Large intestine (tissue), 3 donors: ENCODE results near the gene TMEM94. TPM values are rescaled to one million over a fixed set of nuclear protein-coding genes. Genes with fewer than 3 reads are reported as not detected.

Experiments
- DNase-seq, 2 donors: peaks; one replicate each; pipeline versions ENCODE4 v3.0.0 to v3.0.0-alpha.2; 2013
- H3K27ac ChIP-seq: one replicate; pipeline ENCODE4 v1.5.1; 2013; ENCODE audit warnings: low read length
- H3K27me3 ChIP-seq: 2 replicates; pipeline ENCODE4 v1.6.1; 2013; ENCODE audit warnings: low read length; ENCODE audit not compliant: control insufficient read depth, insufficient read depth
- H3K36me3 ChIP-seq: 2 replicates; pipeline ENCODE4 v1.6.1; 2013; ENCODE audit warnings: low read length; ENCODE audit not compliant: control insufficient read depth, insufficient read depth
- H3K4me1 ChIP-seq: one replicate; pipeline ENCODE4 v1.6.1; 2013; ENCODE audit warnings: low read length; ENCODE audit not compliant: control insufficient read depth, insufficient read depth
- H3K4me3 ChIP-seq: one replicate; pipeline ENCODE4 v1.5.1; 2013; ENCODE audit warnings: low read length
- H3K9me3 ChIP-seq: one replicate; pipeline ENCODE4 v1.6.1; 2013; ENCODE audit warnings: mild to moderate bottlenecking, low read depth, low read length, moderate library complexity; ENCODE audit not compliant: control insufficient read depth
- WGBS: methylation state at CpG from one replicate; pipeline ENCODE4 v1.1.5; 2013; ENCODE audit warnings: low lambda C conversion rate; ENCODE audit not compliant: insufficient coverage; 5-methylcytosine and 5-hydroxymethylcytosine counted together
- polyA plus RNA-seq: library from polyadenylated mRNA; unstranded; fragments of 120-200 nt; gene quantifications from one replicate; pipeline ENCODE4 v1.2.1, GENCODE V29; 2013

Gene TMEM94
- polyA plus RNA-seq, 1 donor = 56.7 TPM

GRCh38 chr17:75463603-75464002 is 7.2 kb downstream of the TMEM94 start:
- Histone ChIP-seq H3K27ac (no peak overlapping the region), H3K9me3 (peaks cover 7% of the 10 kb centered on the region), H3K36me3 (peaks cover 4% of the 10 kb centered on the region), H3K27me3 (no peaks in the 10 kb centered on the region), H3K4me3 (no peak overlapping the region), H3K4me1 (peaks cover 16% of the 10 kb centered on the region)
- DNase-seq = no peak
- WGBS = no CpG with 5 or more reads among the region's 2 CpGs

DNA sequence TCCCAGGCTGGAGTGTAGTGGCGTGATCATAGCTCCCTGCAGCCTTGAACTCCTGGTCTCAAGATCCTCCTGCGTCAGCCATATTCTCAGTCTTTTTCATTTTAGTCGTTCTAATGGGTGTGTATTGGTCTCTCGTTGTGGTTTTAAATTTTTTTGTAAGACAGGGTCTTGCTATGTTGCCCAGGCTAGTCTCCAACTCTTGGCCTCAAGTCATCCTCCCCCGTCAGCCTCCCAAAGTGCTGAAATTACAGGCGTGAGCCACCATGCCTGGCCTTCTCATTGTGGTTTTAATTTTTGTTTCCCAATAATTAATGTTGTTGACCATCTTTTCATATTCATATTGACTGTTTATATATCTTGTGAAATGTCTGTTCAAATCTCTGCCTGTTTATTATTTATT is 8.6 kb downstream of the TMEM94 start:
- DNase-seq = no peak
- Histone ChIP-seq H3K36me3 (peaks cover 4% of the 10 kb centered on the region), H3K4me3 (no peak overlapping the region), H3K27ac (no peak overlapping the region), H3K27me3 (no peaks in the 10 kb centered on the region), H3K4me1 (peaks cover 5% of the 10 kb centered on the region), H3K9me3 (peaks cover 7% of the 10 kb centered on the region)
- WGBS = no CpG with 5 or more reads among the region's 6 CpGs

- no peak overlapping the region for H3K27ac ChIP-seq
- WGBS = no CpG with 5 or more reads among the region's 8 CpGs
Measured at GRCh38 chr17:75468291-75468754, 11.9 kb downstream of the TMEM94 start.

DNA sequence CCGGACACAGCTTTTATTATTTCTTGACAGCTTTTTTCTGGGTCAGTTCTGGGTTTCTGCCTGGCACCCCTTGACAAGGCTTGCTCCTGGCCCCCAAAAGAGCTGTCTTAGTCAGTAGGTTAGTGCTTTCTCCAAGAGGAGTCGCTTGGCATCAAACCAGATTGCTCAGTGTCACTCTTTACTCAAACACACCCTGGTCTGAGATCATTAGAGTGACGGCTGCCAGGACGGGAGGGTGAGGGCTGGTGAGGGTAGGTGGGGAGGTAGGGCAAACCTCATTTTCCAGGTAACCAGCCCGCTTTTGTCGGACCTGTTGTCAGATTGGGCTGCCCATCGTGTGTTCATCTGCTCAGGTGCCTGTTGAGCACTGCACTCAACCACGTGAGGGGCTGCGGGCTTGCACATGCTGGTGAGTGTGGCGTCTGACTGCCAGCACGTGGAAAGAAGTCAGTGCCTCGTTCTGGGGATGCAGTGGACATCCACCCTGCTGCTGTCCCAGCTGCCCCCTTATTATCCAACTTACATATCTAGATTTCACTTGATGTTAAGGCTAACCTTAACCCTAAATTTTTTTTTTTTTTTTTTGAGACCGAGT is 12.4 kb downstream of the TMEM94 start:
- no peak for DNase-seq
- Histone ChIP-seq H3K4me1 (no peaks in the 10 kb centered on the region), H3K27ac (no peak overlapping the region), H3K4me3 (no peak overlapping the region), H3K27me3 (no peaks in the 10 kb centered on the region), H3K36me3 (peaks cover 24% of the 10 kb centered on the region), H3K9me3 (peaks cover 7% of the 10 kb centered on the region)
- WGBS = no CpG with 5 or more reads among the region's 13 CpGs

More at GRCh38 chr17:75468291-75468754, 11.9 kb downstream of the TMEM94 start:
- DNase-seq = no peak
- H3K36me3 ChIP-seq = peaks cover 21% of the 10 kb centered on the region
- no peaks in the 10 kb centered on the region for H3K4me1 ChIP-seq
- H3K9me3 ChIP-seq = peaks cover 7% of the 10 kb centered on the region
- no peak overlapping the region for H3K4me3 ChIP-seq
- H3K27me3 ChIP-seq = no peaks in the 10 kb centered on the region

GRCh38 chr17:75471207-75471606 is 14.8 kb downstream of the TMEM94 start:
- Histone ChIP-seq H3K36me3 (peaks cover 26% of the 10 kb centered on the region), H3K9me3 (peaks cover 7% of the 10 kb centered on the region), H3K27me3 (no peaks in the 10 kb centered on the region), H3K27ac (no peak overlapping the region), H3K4me3 (no peak overlapping the region), H3K4me1 (peaks cover 8% of the 10 kb centered on the region)
- 71% methylated on average over 1 of the region's 6 CpGs for WGBS
- no peak for DNase-seq

GRCh38 chr17:75472119-75472518 is 15.7 kb downstream of the TMEM94 start:
- no peaks in the 10 kb centered on the region for H3K9me3 ChIP-seq
- H3K36me3 ChIP-seq = peaks cover 26% of the 10 kb centered on the region
- no peak overlapping the region for H3K27ac ChIP-seq
- H3K27me3 ChIP-seq = no peaks in the 10 kb centered on the region
- no peak overlapping the region for H3K4me3 ChIP-seq
- WGBS = no CpG with 5 or more reads among the region's 4 CpGs
- H3K4me1 ChIP-seq = peaks cover 16% of the 10 kb centered on the region
- DNase-seq = no peak

- no peaks in the 10 kb centered on the region for H3K27me3 ChIP-seq
- DNase-seq = no peak
- peaks cover 26% of the 10 kb centered on the region for H3K36me3 ChIP-seq
- H3K9me3 ChIP-seq = no peaks in the 10 kb centered on the region
- H3K27ac ChIP-seq = no peak overlapping the region
- peaks cover 22% of the 10 kb centered on the region for H3K4me1 ChIP-seq
- no peak overlapping the region for H3K4me3 ChIP-seq
- no CpG with 5 or more reads among the region's 2 CpGs for WGBS
Measured at GRCh38 chr17:75473246-75473645, 16.8 kb downstream of the TMEM94 start.

GRCh38 chr17:75474736-75475135 is 18.3 kb downstream of the TMEM94 start:
- WGBS = no CpG with 5 or more reads among the region's 6 CpGs
- Histone ChIP-seq H3K9me3 (no peaks in the 10 kb centered on the region), H3K36me3 (peaks cover 30% of the 10 kb centered on the region), H3K4me1 (peaks cover 22% of the 10 kb centered on the region), H3K27me3 (no peaks in the 10 kb centered on the region), H3K4me3 (no peak overlapping the region), H3K27ac (no peak overlapping the region)
- no peak for DNase-seq

GRCh38 chr17:75475144-75475835 is 18.9 kb downstream of the TMEM94 start:
- WGBS = no CpG with 5 or more reads among the region's 13 CpGs
- no peaks in the 10 kb centered on the region for H3K27me3 ChIP-seq
- H3K4me3 ChIP-seq = no peak overlapping the region
- no peak for DNase-seq
- H3K9me3 ChIP-seq = no peaks in the 10 kb centered on the region
- H3K36me3 ChIP-seq = peaks cover 30% of the 10 kb centered on the region
- H3K4me1 ChIP-seq = peaks cover 22% of the 10 kb centered on the region
- H3K27ac ChIP-seq = peak overlapping the region; percentile 60

DNA sequence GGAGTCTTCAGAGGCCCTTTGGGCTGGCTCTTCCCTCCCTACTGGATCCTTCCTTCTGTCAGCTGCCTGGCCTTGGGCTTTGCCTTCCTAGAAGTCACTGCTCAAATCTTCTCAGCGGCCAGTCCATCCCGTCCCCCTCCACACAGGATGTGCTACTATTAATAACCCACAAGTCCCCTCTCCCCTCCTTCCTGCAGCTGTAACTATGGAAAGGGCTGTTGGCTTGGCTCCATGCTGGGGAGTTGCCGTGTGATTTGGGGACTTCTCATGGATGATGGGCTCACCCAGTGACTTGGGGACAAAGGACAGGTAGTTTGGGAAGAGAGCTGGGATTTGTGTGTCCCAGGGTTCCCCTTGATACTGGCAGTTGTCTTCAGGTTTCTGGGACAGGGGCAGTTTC is 19.4 kb downstream of the TMEM94 start:
- H3K4me3 ChIP-seq = no peak overlapping the region
- DNase-seq = no peak
- no CpG with 5 or more reads among the region's 3 CpGs for WGBS

More for the DNA sequence above, 19.4 kb downstream of the TMEM94 start:
- no peaks in the 10 kb centered on the region for H3K27me3 ChIP-seq
- H3K27ac ChIP-seq = peak overlapping the region; percentile 60
- no peaks in the 10 kb centered on the region for H3K9me3 ChIP-seq
- peaks cover 24% of the 10 kb centered on the region for H3K4me1 ChIP-seq
- H3K36me3 ChIP-seq = peaks cover 30% of the 10 kb centered on the region
